Endothelial cell of umbilical vein (primary cell): ENCODE measurements around the gene TBCC. TPM values are rescaled to one million over a fixed set of nuclear protein-coding genes. Genes with fewer than 3 reads are reported as not detected.
"Not testable (repeated sequence)": the region's sequence is repeated elsewhere in the genome, so short reads cannot be mapped to it uniquely, and the experiment has no call there.

Experiments used
- BruUV-seq: library from RNA; stranded (reverse); fragments of 400-500 nt; replicated peaks from 2 replicates; lab custom pipeline; 2021; lab: Mats Ljungman, UMichigan
- CTCF ChIA-PET: fragments of 300-600, 350-600 bp; sonication (Branson Sonifier 250); formaldehyde crosslinking; loops from one replicate; lab custom pipeline; 2021; ENCODE audit warnings: antibody characterized with exemption, inconsistent platforms; lab: Charles Lee
- POLR2A ChIA-PET: fragments of 300-600, 350-600 bp; sonication (Branson Sonifier 250); formaldehyde crosslinking; loops from one replicate; lab custom pipeline; 2021; ENCODE audit warnings: antibody characterized with exemption, inconsistent platforms; lab: Charles Lee
- DNase-seq: peaks from one replicate; pipeline ENCODE4 v3.0.0-alpha.2; 2011; ENCODE audit warnings: low read depth, low spot score
- FAIRE-seq: peaks from 2 replicates; lab custom pipeline; 2011; peaks lifted over from hg19 to GRCh38; lab: Jason Lieb, UNC
- H2AFZ ChIP-seq: 2 replicates; pipeline ENCODE4 v1.6.0; 2012; ENCODE audit warnings: low read depth, low read length, control low read depth, inconsistent platforms
- H3K27ac ChIP-seq: 2 replicates; pipeline ENCODE4 v1.5.1; 2011; ENCODE audit warnings: low read depth, mild to moderate bottlenecking, control low read depth, low read length, moderate library complexity; ENCODE audit not compliant: insufficient read depth
- H3K27me3 ChIP-seq, 2 experiments: 2 replicates each; pipeline versions ENCODE4 v1.6.0 to v1.6.1; 2011; ENCODE audit warnings: low read length in 2 of 2, mixed read lengths in 1 of 2; ENCODE audit not compliant: control insufficient read depth in 2 of 2, insufficient read depth in 2 of 2
- H3K36me3 ChIP-seq, 2 experiments: 2 replicates in 1 of 2; 3 replicates in 1 of 2; pipeline ENCODE4 v1.5.1; 2011; ENCODE audit warnings: low read length in 2 of 2, mild to moderate bottlenecking in 1 of 2, moderate library complexity in 1 of 2; ENCODE audit not compliant: control insufficient read depth in 2 of 2, insufficient read depth in 2 of 2; ENCODE audit errors: extremely low read depth in 1 of 2
- H3K4me1 ChIP-seq: 3 replicates; pipeline ENCODE4 v1.5.1; 2011; ENCODE audit warnings: mild to moderate bottlenecking, low read length; ENCODE audit not compliant: control insufficient read depth, insufficient read depth; ENCODE audit errors: extremely low read depth
- H3K4me2 ChIP-seq: 2 replicates; pipeline ENCODE4 v1.6.1; 2011; ENCODE audit warnings: low read length, control low read depth, mixed read lengths; ENCODE audit not compliant: insufficient read depth
- H3K4me3 ChIP-seq, 3 experiments: fragments of 200-600 bp in 1 of 3; sonication (generic), shearing (Covaris generic) in 1 of 3; replicated peaks in 1 of 3; 2 replicates each; pipeline ENCODE4 v1.5.1; 2011 to 2016; ENCODE audit warnings: control low read depth in 3 of 3, low read length in 3 of 3, mild to moderate bottlenecking in 2 of 3, inconsistent platforms in 1 of 3, low read depth in 1 of 3, moderate library complexity in 1 of 3; ENCODE audit not compliant: insufficient read depth in 1 of 3
- H3K79me2 ChIP-seq: 2 replicates; pipeline ENCODE4 v1.6.0; 2012; ENCODE audit warnings: low read length, inconsistent platforms; ENCODE audit not compliant: control insufficient read depth, insufficient read depth
- H3K9ac ChIP-seq: replicated peaks from 2 replicates; pipeline ENCODE3; 2011; ENCODE audit warnings: low read length, control low read depth; ENCODE audit not compliant: insufficient read depth; ENCODE audit errors: extremely low read depth
- H3K9me1 ChIP-seq: replicated peaks from 3 replicates; pipeline ENCODE4 v1.6.0; 2011; ENCODE audit warnings: mild to moderate bottlenecking, low read length; ENCODE audit not compliant: control insufficient read depth, insufficient read depth; ENCODE audit errors: extremely low read depth
- H3K9me3 ChIP-seq: replicated peaks from 2 replicates; pipeline ENCODE4 v1.5.1; 2012; ENCODE audit warnings: low read length, inconsistent platforms; ENCODE audit not compliant: control insufficient read depth, insufficient read depth
- H4K20me1 ChIP-seq: replicated peaks from 2 replicates; pipeline ENCODE3; 2011; ENCODE audit warnings: mild to moderate bottlenecking, low read length; ENCODE audit not compliant: control insufficient read depth, insufficient read depth; ENCODE audit errors: extremely low read depth
- EZH2 ChIP-seq: IDR thresholded peaks from 2 replicates; pipeline ENCODE4 v1.6.1; 2012; ENCODE audit warnings: borderline replicate concordance, low read depth, mild to moderate bottlenecking, moderate library complexity, low read length, inconsistent platforms; ENCODE audit not compliant: severe bottlenecking
- MAX ChIP-seq: IDR thresholded peaks from 2 replicates; pipeline ENCODE4 v1.6.1; 2011; ENCODE audit not compliant: insufficient read depth, insufficient read length
- MYC ChIP-seq: IDR thresholded peaks from one replicate; pipeline ENCODE4 v1.6.1; 2011; ENCODE audit warnings: mild to moderate bottlenecking, low read depth, low read length
- POLR2AphosphoS5 ChIP-seq: IDR thresholded peaks from 2 replicates; pipeline ENCODE4 v1.6.1; 2012; ENCODE audit warnings: low read depth, mild to moderate bottlenecking, control low read depth, low read length, moderate library complexity; ENCODE audit not compliant: insufficient read depth
- dilution Hi-C: fragments of 300-500 bp; cut with MboI; formaldehyde crosslinking; loops from one replicate; pipeline ENCODE4 v1.15.0; 2019; ENCODE audit warnings: low sequenced_read_pairs; ENCODE audit not compliant: extremely low pct_ligation_motif_present
- intact Hi-C: fragments of 100-400 bp; cut with micrococcal nuclease; formaldehyde crosslinking; loops from one replicate; pipeline ENCODE4 v1.10.0; 2022
- polyA plus RNA-seq, 4 experiments: library from polyadenylated mRNA; depleted of rRNA in 3 of 4; stranded (reverse) in 3 of 4; unstranded in 1 of 4; fragments of >200 nt; gene quantifications; 2 replicates each; pipeline versions ENCODE4 v1.2.1 to v1.2.3, GENCODE V29; 2011 to 2012; ENCODE audit warnings: missing spikeins in 1 of 4
- total RNA-seq: library from RNA; stranded (reverse); gene quantifications from 2 replicates; pipeline ENCODE4 v1.2.3, GENCODE V29; 2021
- TF ChIP-seq, protein P1 (sequence below), 2 donors: IDR thresholded peaks; 1 replicate in 1 of 2; 2 replicates in 1 of 2; pipeline ENCODE4 v1.5.1; 2011; ENCODE audit warnings: low read length in 2 of 2, mild to moderate bottlenecking in 2 of 2, moderate library complexity in 2 of 2, control low read depth in 1 of 2, inconsistent platforms in 1 of 2, low read depth in 1 of 2; ENCODE audit not compliant: insufficient read depth in 1 of 2; ENCODE audit errors: extremely low read depth in 1 of 2

The TBCC gene
- total and polyA plus RNA-seq, 2 donors (not counting 3 experiments of a cell fraction or from before 2014, with no cell fraction given): 15.9 to 19.1 TPM

DNA sequence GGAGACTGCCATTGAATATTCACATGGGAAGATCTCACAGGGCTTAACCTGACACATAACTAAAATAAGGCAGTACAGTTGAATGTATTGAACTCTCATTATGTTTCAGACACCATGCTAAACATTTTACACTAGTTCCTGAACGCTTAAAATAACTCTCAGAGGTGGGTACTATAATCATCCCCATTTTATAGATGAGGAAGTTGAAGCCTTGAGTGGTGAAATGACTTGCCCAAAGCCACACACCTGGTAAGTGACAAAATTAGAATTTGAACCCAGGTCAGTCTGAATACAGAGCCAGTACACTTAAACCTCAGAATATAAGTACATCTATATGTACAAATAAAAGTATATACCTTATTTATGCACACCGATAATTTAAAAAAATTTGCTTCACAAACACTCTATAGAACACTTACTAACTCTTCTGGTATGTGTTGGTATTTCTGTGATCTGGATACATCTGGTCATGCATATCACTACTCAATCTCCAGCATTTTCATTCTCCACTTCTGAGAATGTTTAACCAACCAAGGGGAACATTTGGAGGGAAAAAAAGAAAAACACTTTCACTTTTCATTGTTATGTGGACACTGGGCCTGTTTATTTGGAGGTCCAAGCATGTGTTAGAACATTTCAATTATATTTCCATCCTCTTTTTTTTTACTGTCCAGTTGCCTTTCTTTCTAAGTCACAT lies 31.4 kb upstream of the TBCC start:
- Histone ChIP-seq H3K4me2 (no peak overlapping the region), H3K9me3 (no peaks in the 10 kb centered on the region), H3K79me2 (no peaks in the 10 kb centered on the region), H2AFZ (no peak overlapping the region), H4K20me1 (no peaks in the 10 kb centered on the region), H3K9ac (no peak overlapping the region), H3K9me1 (no peaks in the 10 kb centered on the region), H3K27ac (no peak overlapping the region), H3K27me3 (no peaks in the 10 kb centered on the region), H3K4me1 (peaks cover 12% of the 10 kb centered on the region), H3K36me3 (no peaks in the 10 kb centered on the region), H3K4me3 (no peak overlapping the region)
- no TSS peak for BruUV-seq
- FAIRE-seq: no peak
- POLR2A ChIA-PET: interaction anchor here (0.6 kb wide), 1 partner anchor 31 kb away, joined by 3 read pairs; no protein-coding TSS in a partner anchor
- intact Hi-C loops: no loop called here
- DNase-seq: no peak
- dilution Hi-C loops: no loop called here
- CTCF ChIA-PET: interaction anchor here (2.0 kb wide), 1 partner anchor 8 kb away, joined by 6 read pairs; no protein-coding TSS in a partner anchor
- TF ChIP-seq, protein P1, sequence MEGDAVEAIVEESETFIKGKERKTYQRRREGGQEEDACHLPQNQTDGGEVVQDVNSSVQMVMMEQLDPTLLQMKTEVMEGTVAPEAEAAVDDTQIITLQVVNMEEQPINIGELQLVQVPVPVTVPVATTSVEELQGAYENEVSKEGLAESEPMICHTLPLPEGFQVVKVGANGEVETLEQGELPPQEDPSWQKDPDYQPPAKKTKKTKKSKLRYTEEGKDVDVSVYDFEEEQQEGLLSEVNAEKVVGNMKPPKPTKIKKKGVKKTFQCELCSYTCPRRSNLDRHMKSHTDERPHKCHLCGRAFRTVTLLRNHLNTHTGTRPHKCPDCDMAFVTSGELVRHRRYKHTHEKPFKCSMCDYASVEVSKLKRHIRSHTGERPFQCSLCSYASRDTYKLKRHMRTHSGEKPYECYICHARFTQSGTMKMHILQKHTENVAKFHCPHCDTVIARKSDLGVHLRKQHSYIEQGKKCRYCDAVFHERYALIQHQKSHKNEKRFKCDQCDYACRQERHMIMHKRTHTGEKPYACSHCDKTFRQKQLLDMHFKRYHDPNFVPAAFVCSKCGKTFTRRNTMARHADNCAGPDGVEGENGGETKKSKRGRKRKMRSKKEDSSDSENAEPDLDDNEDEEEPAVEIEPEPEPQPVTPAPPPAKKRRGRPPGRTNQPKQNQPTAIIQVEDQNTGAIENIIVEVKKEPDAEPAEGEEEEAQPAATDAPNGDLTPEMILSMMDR (IDR thresholded peaks at IDR 0.05; ENCODE audit: extremely low read depth in 1 of 2, insufficient read depth in 1 of 2, low read depth in 1 of 2, low read length in 2 of 2): no peak
- no peak for TF ChIP-seq MAX
- no peak for TF ChIP-seq EZH2
- TF ChIP-seq POLR2AphosphoS5: no peak
- TF ChIP-seq MYC: no peak

DNA sequence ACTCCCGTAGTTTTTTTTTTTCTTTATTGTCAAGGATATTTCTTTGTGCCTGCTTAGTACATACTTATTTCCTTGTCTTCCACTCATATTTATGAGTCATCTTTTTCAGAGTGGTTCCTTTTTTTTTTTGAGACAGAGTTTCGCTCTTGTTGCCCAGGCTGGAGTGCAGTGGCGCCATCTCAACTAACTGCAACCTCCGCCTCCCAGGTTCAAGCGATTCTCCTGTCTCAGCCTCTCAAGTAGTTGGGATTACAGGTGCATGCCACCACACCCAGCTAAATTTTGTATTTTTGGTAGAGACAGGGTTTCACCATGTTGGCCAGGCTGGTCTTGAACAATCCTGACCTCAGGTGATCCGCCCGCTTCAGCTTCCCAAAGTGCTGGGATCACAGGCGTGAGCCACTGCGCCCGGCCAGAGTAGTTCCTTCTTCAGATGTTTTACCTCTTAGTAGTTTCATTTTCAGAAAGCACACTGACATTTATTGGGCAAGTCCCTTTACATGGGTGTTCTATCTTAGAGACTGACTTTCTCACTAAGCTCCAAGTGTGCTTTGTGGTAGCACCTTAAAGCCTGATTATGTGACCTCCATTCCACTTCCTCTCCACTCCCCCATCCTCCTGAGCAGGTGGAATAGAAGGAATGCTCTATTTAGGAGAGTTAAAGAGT lies 29.1 kb upstream of the TBCC start:
- H3K9ac ChIP-seq, H3K4me3 ChIP-seq, H3K27me3 ChIP-seq, POLR2A ChIA-PET, H3K36me3 ChIP-seq, H3K9me1 ChIP-seq, BruUV-seq, H3K4me2 ChIP-seq, dilution Hi-C loops, H2AFZ ChIP-seq, H3K4me1 ChIP-seq, FAIRE-seq, DNase-seq, H4K20me1 ChIP-seq, H3K9me3 ChIP-seq, H3K27ac ChIP-seq, intact Hi-C loops, H3K79me2 ChIP-seq: not testable (repeated sequence)
- CTCF ChIA-PET: interaction anchor here (1.0 to 1.3 kb wide), 2 partner anchors 9 to 16 kb away, joined by 3 read pairs; no protein-coding TSS in a partner anchor
